HK-2 (cell line): ENCODE measurements around the gene LIPT2.
"Not testable (repeated sequence)": the region's sequence is repeated elsewhere in the genome, so short reads cannot be mapped to it uniquely, and the experiment has no call there.

Experiments
- DNase-seq: peaks from one replicate; pipeline ENCODE4 v3.0.0-alpha.2; 2018; ENCODE audit not compliant: unreplicated experiment

LIPT2 gene

DNA sequence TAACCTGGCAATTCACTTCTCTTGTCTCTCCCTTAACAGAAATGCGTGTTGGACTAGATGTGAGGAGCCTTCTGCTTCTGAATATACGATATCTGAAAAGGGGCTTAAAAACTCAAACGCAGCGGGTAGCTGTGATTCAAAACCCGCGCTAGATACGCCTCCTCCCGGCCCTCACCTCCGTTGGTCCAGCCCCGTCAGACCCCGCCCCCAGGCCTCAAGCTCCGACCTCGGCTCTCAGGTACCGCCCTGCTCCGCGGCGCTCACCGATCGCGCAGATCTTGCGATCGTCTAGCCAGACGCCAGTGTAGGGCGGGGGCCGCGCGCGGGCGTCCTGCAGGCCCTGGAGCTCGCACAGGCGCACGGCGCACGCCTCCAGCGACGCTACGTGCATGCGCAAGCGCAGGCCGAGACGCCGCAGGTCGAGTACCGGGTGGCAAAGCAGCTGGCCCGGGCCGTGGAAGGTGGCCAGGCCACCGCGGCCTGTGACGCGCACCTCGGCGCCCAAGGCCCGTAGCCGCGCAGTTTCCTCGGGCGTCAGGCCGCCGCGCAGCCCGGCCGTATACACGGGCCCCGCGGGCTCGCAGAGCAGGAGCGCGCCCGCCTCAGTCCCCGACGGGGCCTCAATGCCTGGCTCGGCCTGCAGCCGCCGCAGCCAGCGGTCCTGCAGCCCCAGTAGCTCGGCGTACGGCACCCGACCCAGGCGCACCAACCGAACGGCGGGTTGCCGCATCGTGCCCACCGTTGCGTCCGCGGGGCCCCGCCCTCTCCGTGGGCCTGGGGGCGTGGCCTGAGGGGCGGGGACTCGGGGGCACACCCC lies at the start of gene LIPT2:
LIPT2 (minus strand) TSS at position 751 of the 817 bp plus-strand sequence; CDS start at position 730, 21 bp downstream.
- DNase-seq = peak; percentile 92

DNA sequence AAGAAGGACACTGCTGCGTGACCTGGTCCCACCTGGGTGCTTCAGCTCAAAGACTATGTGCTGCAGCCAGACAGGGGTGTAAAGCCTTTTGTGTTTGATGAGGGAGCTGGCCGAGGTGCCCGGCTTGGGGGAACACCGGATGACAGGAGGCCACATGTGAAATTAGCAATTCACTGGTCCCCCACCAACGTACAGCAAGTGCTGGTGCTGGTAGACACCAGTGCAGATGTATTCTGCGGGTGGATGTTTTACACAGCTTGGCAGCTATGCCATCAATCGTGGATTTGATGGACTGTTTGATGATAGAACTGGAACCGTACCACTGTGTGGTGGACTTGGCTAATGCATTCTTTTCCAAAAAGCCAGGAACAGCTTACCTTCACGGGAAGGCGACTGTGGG lies 47.9 kb upstream of the LIPT2 start:
- DNase-seq = no peak

DNA sequence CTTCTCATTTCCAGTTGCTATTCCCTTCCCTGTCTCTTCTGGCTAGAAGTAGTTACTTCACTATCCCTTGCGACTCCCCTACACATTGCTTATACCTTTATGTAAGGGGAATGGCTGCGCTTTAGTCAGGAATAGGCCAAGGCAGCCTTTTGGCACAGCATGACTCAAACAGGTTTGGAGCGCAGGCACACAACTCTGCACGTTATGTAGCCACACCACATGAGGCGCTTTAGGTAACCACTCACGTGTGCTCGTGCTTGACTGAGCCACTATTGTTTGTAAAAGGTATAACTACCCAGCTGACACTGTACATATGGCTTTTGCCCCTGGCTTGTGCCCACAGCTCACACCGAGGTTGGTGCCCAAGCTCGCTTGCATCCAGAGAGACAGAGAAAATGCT lies 46.7 kb upstream of the LIPT2 start:
- no peak for DNase-seq

DNA sequence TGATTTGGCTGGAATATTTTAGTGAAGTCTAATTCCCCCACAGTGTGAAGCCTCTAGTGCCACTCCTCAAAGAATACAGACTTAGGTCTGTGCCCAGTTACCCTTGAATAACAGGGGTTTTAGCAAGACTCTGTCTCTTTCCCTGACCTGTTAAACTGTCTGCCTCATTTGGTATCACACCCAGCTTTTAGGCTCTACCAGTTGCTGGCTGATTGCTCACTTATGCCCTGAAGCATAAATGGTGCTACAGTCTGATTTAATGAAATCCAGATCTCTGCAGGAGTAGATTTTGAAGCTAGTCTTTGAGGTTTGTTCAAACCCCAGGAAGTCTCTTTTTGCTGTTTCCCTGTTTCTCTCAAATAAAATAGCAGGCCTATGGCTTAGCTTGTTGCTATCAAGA lies 45.2 kb upstream of the LIPT2 start:
- DNase-seq = no peak

- DNase-seq = no peak
Measured at GRCh38 chr11:74535371-74536160, 42.0 kb upstream of the LIPT2 start.

- DNase-seq = not testable (repeated sequence)
Measured at GRCh38 chr11:74534946-74535275, 41.4 kb upstream of the LIPT2 start.

GRCh38 chr11:74534216-74534945 lies 40.9 kb upstream of the LIPT2 start:
- DNase-seq = no peak

DNA sequence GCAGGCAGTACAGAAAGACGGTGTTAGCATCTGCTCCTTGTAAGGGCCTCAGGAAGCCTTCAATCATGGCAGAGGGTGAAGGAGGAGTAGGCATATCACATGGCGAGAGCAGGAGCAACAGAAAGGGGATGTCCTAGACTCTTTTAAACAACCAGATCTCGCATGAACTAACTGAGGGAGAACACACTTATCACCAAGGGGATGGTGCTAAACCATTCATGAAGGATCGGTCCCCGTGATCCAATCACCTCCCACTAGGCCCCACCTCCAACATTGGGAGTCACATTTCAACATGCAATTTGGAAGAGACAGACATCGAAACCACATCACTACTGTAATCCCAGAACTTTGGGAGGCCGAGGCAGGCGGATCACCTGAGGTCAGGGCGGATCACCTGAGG lies 39.9 kb upstream of the LIPT2 start:
- no peak for DNase-seq

- DNase-seq = no peak
Measured at GRCh38 chr11:74532501-74533246, 39.1 kb upstream of the LIPT2 start.

DNA sequence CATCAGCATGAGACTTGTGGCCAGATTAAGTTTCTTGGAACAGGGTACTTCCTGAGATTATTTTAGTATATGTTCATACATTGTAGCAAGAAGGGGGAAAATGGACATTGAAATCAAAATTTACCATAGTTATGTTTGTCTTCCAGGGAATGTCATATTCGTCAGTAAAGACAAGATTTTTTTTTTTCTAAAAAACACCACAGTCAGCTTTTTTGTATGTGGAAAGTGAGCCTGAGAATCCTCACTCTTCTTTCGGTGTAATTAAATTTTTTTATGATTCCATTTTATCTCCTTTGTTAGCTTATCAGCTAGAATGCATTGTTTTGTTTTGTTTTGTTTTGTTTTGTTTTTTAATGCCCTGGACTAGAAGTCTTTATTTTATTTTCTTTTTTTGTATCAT lies 31.5 kb upstream of the LIPT2 start:
- DNase-seq = no peak

- DNase-seq = no peak
Measured at GRCh38 chr11:74524501-74524900, 31.0 kb upstream of the LIPT2 start.

GRCh38 chr11:74522776-74523175 lies 29.3 kb upstream of the LIPT2 start:
- DNase-seq = no peak

GRCh38 chr11:74521666-74522252 lies 28.2 kb upstream of the LIPT2 start:
- no peak for DNase-seq

GRCh38 chr11:74520927-74521665 lies 27.6 kb upstream of the LIPT2 start:
- no peak for DNase-seq

DNA sequence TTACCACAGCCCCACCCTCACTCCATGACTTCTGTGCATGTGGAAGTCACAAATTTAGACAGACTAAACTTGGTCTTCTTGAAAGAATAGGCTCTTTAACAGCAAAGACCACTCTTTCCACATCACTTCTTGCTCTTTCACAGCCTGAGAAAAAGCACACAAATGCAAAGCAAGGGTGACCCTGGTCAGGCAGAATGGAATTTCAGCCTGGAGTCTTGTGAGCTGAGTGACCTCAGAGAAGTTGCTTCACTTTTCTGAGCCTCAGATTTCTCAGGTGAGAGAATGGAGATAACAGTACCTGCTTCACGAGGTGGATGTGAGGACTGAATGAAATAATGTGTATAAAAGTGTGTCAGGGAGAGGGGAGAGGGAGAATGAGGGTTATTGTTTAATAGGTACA lies 26.8 kb upstream of the LIPT2 start:
- no peak for DNase-seq

- DNase-seq = no peak
Measured at GRCh38 chr11:74519710-74520109, 26.2 kb upstream of the LIPT2 start.

DNA sequence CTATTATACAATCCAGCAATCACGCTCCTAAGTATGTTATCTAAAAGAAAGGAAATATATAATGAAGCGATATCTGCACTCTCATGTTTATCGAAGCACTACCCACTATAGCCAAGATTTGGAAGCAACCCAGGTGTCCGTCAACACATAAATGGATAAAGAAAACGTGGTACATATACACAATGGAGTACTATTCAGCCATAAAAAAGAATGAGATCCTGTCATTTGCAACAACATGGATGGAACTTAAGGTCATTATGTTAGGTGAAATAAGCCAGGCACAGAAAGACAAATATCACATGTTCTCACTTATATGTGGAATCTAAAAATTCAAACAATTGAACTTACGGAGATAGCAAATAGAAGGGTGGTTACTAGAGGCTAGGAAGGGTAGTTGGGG lies 24.1 kb upstream of the LIPT2 start:
- not testable (repeated sequence) for DNase-seq

GRCh38 chr11:74507582-74507981 lies 14.1 kb upstream of the LIPT2 start:
- DNase-seq = no peak

DNA sequence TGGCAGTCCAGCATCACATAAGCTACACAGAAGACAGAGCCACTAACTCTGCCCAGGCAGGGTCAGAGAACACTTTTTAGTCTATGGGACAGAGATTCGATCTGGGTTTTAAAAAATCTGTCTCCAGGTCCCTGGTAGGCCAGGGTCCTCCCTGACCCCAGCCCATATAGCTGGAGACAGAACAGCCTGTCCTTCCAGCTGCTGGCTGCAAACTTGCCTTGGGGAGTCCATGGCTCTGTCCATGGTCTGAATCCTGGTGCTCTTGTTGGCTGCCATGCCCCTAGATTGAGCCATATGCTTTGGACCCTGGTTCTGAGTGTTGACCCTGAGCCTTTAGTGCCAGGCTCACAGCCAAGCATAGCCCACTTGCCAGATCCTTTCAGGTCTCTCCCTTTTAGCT lies 13.3 kb upstream of the LIPT2 start:
- no peak for DNase-seq

DNA sequence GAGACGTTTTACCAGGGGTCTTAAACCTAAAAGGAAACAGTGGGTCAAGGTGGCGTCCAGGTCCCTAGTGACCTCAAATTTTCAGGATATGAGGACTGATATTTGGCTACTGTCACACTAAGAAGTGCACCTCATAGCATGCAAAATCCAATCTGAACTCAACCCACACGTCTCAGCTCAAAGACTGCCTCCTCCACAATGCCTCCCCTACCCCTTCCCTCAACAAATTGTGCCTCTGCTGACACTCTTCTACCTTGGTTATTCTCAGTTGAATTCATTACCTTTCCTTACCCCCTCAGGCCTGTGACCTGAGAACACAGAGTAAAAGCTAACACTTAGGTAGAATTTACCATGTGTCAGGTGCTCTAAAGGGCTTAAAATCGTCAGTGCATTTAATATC lies 12.4 kb upstream of the LIPT2 start:
- DNase-seq = no peak
